ENCODE results near the gene USP34. TPM values are rescaled to one million over a fixed set of nuclear protein-coding genes. Genes with fewer than 3 reads are reported as not detected.

USP34 gene
- total RNA-seq (2014; rRNA removed; shearing (Covaris generic)) (115 and 157 TPM in 2 replicates), polyA plus RNA-seq (2016; fragmentation: Nextera tagmentation; extraction: Ambion mirVana) (68.1 and 81.8 TPM in 2 replicates)
- long read RNA-seq, partial matches to known transcripts: 12 of 14 reads
- long read RNA-seq, other reads (novel, unspliced or antisense): 2 of 14 reads

DNA sequence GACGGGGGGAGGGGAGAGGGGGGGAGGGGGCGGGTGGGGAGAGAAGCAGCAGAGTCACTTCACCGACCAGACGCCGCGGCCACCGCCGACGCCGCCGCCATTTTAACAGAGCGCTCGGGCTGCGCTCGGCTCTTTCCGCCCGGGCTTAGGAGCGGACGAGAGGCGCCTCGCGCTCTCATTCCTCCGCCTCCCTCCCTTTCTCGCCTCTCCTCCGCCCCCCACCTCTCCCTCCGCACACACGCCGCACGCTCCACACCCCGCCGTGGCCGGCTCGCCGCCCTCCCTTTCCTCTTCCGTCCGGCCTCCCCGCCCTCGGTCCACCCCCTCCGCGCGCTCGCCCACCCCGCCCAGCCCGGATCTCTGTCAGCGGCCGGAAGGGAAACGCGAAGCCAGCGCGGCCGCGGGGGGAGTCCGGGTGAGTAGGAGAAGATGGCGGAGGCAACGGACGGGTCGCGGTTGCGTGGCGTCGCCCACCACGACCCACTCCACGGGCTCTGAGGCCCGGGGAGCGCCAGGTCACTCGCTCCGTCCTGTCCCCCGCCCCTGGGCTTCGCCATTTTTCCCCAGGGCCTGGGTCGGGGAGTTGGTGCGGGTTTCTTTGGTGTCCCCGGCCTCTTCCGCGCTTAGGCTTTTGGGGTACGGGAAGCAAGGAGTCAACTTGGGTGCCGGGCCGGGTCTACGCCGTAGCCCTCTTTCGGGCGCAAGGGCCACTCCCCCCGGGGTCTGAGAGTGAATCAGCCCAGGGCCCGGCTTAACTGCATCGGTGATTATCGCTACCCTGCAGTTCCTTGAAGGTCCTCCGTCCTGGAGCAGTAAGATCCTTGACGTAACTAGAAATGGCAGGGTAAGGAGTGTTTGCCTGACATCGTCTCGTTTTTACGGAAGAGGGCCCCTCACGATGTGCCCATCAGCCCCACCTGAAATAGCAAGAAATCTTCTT lies at the start of gene USP34:
Gene USP34, minus strand, starts transcription at position 123 of the 940 bp plus-strand sequence. CDS start 395 bp downstream, outside the sequence.
- H3K36me3 Mint-ChIP-seq (ENCODE audit: low read depth): peaks cover 44% of the 10 kb centered on the region
- peaks cover 18% of the 10 kb centered on the region for H3K27me3 Mint-ChIP-seq (ENCODE audit: insufficient read depth, low read depth, poor library complexity)
- H2AFZ ChIP-seq: peak within 1 kb of the TSS; percentile 95
- peaks cover 52% of the 10 kb centered on the region for H3K79me2 ChIP-seq (replicated peaks; ENCODE audit: insufficient read depth)
- H4K20me1 ChIP-seq (replicated peaks; ENCODE audit: insufficient read depth): peaks cover 10% of the 10 kb centered on the region
- no peak for TF ChIP-seq ZNF331 (CRISPR knock-in tag; IDR thresholded peaks at IDR 0.05; ENCODE audit: low read depth)
- TF ChIP-seq, protein P1, sequence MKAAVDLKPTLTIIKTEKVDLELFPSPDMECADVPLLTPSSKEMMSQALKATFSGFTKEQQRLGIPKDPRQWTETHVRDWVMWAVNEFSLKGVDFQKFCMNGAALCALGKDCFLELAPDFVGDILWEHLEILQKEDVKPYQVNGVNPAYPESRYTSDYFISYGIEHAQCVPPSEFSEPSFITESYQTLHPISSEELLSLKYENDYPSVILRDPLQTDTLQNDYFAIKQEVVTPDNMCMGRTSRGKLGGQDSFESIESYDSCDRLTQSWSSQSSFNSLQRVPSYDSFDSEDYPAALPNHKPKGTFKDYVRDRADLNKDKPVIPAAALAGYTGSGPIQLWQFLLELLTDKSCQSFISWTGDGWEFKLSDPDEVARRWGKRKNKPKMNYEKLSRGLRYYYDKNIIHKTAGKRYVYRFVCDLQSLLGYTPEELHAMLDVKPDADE (IDR thresholded peaks at IDR 0.05): peak; percentile 58; the same call in 1 of the 2 replicates
- TF ChIP-seq POLR2AphosphoS5 (IDR thresholded peaks at IDR 0.05; ENCODE audit: low read depth): peak; percentile 93
- ATAC-seq (peak; percentile 83), DNase-seq (ENCODE audit: low spot score) (peak; percentile 93)
- H3K36me3 ChIP-seq (ENCODE audit: insufficient read depth): no peaks in the 10 kb centered on the region; the same call in 1 of the 2 replicates
- peak within 1 kb of the TSS; percentile 97 for H3K27ac Mint-ChIP-seq
- no peaks in the 10 kb centered on the region for H3K9me2 ChIP-seq (ENCODE audit: insufficient read depth)
- H3K27me3 ChIP-seq (ENCODE audit: insufficient read depth): no peaks in the 10 kb centered on the region
- H3K4me1 Mint-ChIP-seq: peaks cover 17% of the 10 kb centered on the region
- H3K4me2 ChIP-seq: peak within 1 kb of the TSS; percentile 87
- H3K4me3 ChIP-seq: peak within 1 kb of the TSS; percentile 87
- H3K4me1 ChIP-seq (ENCODE audit: insufficient read depth): peaks cover 12% of the 10 kb centered on the region; the same call in 1 of the 2 replicates
- peak within 1 kb of the TSS; percentile 99 for H3K27ac ChIP-seq (ENCODE audit: low read depth)
- peak within 1 kb of the TSS; percentile 96 for H3K4me3 Mint-ChIP-seq
- 0 out of 2 replicates have a peak, but pooled peaks cover 7% of the 10 kb centered on the region for H3F3A ChIP-seq (replicated peaks; ENCODE audit: low read depth)
- H3K9me3 Mint-ChIP-seq: peaks cover 4% of the 10 kb centered on the region; the same call in 1 of the 3 replicates

DNA sequence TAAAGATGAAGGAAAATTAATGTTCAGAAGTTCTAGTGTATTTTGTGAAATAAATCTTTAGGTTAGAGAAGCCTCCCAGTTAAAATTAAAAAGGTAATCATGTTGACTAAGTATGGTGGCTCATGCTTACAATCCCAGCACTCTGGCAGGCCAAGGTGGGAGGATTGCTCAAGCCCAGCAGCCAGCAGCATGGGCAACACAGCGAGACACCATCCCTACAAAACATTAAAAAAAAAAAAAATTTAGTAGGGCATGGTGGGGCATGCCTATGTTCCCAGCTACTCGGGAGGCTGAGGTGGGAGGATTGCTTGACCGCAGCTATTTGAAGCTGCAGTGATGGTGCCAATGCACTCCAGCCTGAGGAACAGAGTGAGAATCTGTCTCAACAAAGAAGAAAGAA lies 49.4 kb upstream of the USP34 start:
- Histone ChIP-seq H2AFZ (no peak overlapping the region), H4K20me1 (replicated peaks; ENCODE audit: insufficient read depth) (peaks cover 76% of the 10 kb centered on the region), H3K4me2 (no peak overlapping the region), H3F3A (replicated peaks; ENCODE audit: low read depth) (peaks cover 10% of the 10 kb centered on the region), H3K9me2 (ENCODE audit: insufficient read depth) (no peaks in the 10 kb centered on the region), H3K79me2 (replicated peaks; ENCODE audit: insufficient read depth) (peaks cover 100% of the 10 kb centered on the region), H3K36me3 (ENCODE audit: insufficient read depth) (peaks cover 39% of the 10 kb centered on the region), H3K4me1 (ENCODE audit: insufficient read depth) (no peaks in the 10 kb centered on the region), H3K27ac (ENCODE audit: low read depth) (peak overlapping the region; percentile 71; the same call in 1 of the 2 replicates), H3K27me3 (ENCODE audit: insufficient read depth) (no peaks in the 10 kb centered on the region), H3K4me3 (no peak overlapping the region)
- Mint-ChIP-seq H3K36me3 (ENCODE audit: low read depth) (peaks cover 95% of the 10 kb centered on the region), H3K9me3 (no peaks in the 10 kb centered on the region; the same call in 2 of the 3 replicates), H3K4me1 (peaks cover under 1% of the 10 kb centered on the region), H3K27me3 (ENCODE audit: insufficient read depth, low read depth, poor library complexity) (no peaks in the 10 kb centered on the region), H3K4me3 (no peak overlapping the region), H3K27ac (no peak overlapping the region)
- DNase-seq (ENCODE audit: low spot score) (no peak), ATAC-seq (no peak)
- TF ChIP-seq STAT1 (IDR thresholded peaks at IDR 0.05; ENCODE audit: unreplicated experiment) (no peak), CREB1 (CRISPR knock-in tag; IDR thresholded peaks at IDR 0.05; ENCODE audit: low read depth) (no peak), POLR2AphosphoS5 (IDR thresholded peaks at IDR 0.05; ENCODE audit: low read depth) (no peak), CTCF (conservative IDR thresholded peaks at IDR 0.05; ENCODE audit: low read depth in 2 of 2) (no peak), ZNF331 (CRISPR knock-in tag; IDR thresholded peaks at IDR 0.05; ENCODE audit: low read depth) (no peak), EZH2 (IDR thresholded peaks at IDR 0.05; ENCODE audit: low read depth, unreplicated experiment) (no peak), NANOG (IDR thresholded peaks at IDR 0.05; ENCODE audit: borderline replicate concordance) (no peak), JUNB (IDR thresholded peaks at IDR 0.05; ENCODE audit: unreplicated experiment) (no peak), ZNF114 (CRISPR knock-in tag; IDR thresholded peaks at IDR 0.05) (no peak)
- TF ChIP-seq, protein P1 (IDR thresholded peaks at IDR 0.05): no peak
